ENCODE measurements around the gene FOXA2.

The FOXA2 gene

GRCh38 chr20:22583773-22584521 lies 425 bp downstream of the FOXA2 start:
- DNase-seq (ENCODE audit: low spot score) = no peak

DNA sequence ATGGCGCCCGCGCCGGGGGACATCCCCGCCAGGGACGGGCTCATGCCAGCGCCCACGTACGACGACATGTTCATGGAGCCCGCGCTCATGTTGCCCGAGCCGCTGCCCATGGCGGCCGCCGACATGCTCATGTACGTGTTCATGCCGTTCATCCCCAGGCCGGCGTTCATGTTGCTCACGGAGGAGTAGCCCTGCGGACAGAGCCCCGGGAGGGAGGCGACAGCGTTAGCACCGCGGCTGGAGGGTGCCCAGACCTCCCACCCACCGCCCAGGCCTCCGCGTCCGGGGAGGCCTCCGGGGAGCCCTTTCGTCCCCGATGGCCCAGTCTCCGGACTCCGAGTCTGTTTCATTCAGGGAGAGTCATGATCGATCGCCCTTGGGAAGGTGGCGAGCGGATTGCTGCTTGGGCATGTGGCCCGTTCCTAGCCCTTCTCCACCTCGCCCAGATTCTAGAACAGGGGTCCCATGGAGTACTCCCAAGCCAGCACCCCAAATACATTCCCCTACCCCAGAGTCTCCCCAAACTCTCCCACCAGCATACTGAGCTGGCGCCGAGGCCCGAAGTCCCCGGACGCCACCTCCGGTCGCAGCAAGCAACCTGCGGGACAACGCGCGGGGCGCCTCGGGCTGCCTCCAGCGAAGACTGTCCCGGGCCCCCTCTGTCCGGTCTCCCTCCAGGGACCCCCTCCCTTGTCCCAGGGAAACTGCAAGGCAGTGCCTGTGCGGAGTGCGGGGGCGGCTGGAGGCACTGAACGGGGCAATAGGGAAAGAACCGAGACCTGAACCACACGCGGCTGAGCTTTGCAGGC lies 1.2 kb downstream of the FOXA2 start:
- DNase-seq (ENCODE audit: low spot score) = no peak

DNA sequence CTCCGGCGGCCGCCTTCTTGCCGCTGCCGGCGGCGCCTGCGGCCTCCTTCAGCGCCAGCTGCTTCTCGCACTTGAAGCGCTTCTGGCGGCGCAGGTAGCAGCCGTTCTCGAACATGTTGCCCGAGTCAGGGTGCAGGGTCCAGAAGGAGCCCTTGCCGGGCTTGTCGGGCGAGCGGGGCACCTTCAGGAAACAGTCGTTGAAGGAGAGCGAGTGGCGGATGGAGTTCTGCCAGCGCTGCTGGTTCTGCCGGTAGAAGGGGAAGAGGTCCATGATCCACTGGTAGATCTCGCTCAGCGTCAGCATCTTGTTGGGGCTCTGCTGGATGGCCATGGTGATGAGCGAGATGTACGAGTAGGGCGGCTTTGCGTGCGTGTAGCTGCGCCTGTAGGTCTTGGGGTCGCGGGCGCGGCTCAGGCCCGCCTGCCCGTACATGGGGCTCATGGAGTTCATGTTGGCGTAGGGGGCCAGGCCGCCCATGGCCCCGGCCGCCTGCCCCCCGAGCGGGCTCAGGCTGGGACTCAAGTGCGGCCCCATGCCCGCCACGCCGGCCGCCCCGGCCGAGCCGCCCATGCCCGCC lies 1.9 kb downstream of the FOXA2 start:
- DNase-seq (ENCODE audit: low spot score) = no peak

DNA sequence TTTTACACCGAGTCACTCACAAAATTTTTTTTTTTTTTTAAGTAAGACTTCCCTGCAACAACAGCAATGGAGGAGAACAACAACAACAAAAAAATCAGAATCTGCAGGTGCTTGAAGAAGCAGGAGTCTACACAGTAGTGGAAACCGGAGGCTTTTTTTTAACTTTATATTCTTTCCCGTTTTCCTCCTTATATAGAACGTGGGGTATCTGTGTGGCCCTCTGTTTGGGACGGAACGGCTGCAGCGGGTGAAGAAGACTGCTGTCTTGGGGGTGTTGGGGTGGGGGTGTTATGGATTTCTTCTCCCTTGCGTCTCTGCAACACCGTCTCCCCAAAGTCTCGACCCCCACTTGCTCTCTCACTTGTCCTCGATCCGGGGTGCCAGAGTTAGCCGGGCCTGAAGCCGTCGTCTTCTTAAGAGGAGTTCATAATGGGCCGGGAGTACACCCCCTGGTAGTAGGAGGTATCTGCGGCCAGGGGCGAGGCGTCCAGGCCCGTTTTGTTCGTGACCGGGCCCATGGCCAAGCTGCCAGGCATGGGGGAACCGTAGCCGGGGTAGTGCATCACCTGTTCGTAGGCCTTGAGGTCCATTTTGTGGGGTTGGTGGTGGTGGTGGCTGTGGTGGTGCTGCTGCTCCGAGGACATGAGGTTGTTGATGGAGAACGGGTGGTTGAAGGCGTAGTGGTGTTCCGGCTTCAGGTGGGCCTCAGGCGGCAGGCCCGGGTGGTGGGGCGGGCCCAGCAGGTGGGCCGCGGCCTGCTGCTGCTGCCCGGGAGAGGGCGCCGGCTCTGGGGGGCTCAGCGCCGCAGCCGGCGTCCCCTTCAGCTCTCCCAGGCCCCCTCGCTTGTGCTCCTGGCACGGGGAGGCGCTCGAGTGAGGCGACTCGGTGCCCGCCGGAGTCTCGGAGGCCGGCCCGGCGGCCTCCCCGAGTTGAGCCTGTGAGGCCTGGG lies 2.7 kb downstream of the FOXA2 start:
- DNase-seq (ENCODE audit: low spot score) = no peak

GRCh38 chr20:22579711-22580697 lies 4.4 kb downstream of the FOXA2 start:
- DNase-seq (ENCODE audit: low spot score) = no peak

- no peak for DNase-seq (ENCODE audit: low spot score)
Measured at GRCh38 chr20:22579119-22579427, 5.3 kb downstream of the FOXA2 start.

DNA sequence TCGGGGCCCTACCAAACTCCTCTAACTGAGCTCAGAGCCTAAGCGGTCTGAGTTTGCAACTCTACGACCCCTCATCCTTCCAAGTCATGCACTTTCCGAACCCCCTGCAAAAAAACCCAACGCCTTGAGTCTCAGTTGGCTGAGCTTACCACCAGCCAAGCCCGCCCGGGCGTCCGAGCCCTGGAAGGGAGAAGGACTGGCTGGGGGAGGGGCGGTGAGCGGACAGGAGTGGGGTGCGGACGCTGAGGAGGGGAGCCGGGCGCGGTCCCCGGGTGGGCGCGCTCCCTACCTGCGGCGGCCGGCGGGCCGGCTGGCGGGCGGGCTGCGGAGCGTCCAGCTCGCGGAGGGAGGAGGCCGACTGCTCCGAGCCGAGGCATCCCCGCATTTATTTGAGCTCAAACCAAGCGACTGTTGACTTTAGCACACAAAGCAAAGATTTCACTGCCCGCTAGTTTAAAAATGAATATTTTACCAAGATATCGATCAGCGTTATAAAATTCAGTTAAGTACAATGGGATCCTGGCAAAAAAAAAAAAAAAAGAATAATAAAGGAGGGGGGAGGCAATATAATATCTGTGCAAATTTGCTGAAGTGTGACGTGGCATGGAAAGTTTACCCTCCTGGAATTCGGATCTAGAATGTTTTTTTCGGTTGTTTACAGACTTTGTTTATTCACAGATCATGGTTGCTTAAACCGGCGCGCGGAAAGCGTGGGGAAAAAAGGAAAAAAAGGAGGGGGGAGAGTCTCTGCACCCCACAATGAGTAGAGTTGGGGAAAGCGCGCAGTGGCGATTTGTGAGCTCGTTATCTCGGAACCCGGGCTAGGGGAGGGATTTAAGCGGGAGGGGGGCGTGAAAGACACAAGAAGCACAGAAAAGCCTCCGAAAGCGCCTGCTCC lies 5.9 kb downstream of the FOXA2 start:
- DNase-seq (ENCODE audit: low spot score) = no peak

DNA sequence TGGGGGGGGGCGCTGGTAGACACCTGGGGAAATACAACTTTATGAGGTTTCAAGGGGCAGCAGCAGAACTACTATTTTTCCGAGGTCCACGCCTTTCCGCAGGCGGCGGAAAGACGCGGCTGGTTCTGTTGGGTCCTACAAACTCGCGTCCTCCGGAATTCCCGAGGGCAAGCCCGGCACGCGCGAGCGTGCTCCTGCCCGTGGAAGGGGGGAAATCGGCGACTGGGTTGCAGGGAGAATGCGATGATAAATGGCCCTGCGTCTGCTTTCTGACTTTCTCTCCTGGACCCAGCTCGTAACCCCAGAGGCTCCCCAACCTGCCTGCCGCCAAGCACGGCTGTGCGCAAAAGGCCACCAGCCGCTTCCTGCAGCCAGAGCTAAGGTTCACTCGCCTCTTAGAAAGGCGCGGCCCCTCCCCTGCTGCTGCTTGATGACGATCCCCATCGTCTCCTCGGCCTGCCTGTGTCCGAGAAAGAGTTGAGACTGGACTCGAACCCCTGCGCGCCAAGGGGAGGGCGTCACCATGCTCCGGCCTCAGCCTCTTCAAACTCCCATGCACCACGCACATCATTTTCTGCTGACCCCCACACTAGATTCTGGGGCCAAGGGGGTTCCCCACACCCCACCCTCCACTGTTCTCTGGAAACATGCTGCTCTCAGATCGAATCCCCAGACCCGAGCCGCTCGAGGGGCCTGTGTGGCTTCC lies 6.7 kb downstream of the FOXA2 start:
- DNase-seq (ENCODE audit: low spot score) = no peak

DNA sequence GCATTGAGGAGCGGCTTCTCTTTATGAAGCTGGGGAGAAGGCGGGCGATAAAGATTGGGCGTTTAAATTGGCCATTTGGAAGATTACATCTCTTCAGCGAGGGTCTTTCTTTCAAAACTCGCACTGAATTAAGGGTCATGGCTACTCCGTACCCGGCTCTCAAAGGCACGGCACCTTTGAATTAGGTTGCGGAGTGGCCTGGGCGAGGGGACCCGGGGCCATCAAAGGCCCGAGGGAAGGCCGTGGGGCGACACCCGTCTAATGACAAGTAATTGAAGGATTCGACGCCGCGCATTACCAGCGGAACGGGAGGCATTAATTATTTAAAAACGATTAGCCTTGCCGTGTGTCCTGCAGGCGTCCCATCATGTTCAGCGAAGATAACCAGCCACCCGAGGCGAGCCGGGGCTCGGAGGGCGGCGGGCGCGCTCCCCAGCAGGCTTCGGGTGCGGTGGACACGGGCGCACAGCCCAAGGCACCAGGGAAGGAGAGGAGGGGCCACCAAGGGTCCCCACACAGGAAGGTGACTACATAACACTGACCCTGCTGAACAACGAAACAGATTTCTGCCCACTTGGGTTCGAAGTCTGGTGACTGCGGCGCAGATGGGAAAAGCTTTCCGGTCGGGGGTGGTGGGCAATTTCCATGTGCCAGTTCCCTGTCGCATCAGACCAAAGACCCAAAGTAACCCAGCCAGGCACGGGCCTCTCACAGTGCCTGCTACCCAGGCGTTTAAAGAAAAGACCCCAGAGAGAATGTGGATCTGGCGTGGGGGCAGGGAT lies 7.4 kb downstream of the FOXA2 start:
- no peak for DNase-seq (ENCODE audit: low spot score)

DNA sequence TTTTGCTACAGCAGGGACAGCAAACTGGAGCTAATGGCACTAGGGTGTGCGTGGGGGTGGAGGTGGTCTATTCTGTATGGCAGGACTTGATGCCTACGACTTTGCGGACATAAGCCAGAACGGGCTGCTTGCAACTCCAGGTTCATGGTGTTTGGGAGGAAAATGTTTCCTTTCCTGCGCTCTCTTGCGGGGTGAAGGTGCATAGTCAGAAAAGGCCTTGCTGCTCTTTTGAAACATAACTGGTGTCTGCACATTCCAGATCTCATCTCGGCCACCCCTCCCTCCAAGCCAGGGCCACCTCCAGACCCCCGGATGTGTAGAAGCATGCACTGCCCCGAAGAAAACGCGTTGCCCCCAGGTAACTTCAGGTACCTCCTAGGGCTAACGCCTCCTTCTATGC lies 8.1 kb downstream of the FOXA2 start:
- no peak for DNase-seq (ENCODE audit: low spot score)

- DNase-seq (ENCODE audit: low spot score) = no peak
Measured at GRCh38 chr20:22575737-22576136, 8.6 kb downstream of the FOXA2 start.

GRCh38 chr20:22575087-22575721 lies 9.2 kb downstream of the FOXA2 start:
- no peak for DNase-seq (ENCODE audit: low spot score)

DNA sequence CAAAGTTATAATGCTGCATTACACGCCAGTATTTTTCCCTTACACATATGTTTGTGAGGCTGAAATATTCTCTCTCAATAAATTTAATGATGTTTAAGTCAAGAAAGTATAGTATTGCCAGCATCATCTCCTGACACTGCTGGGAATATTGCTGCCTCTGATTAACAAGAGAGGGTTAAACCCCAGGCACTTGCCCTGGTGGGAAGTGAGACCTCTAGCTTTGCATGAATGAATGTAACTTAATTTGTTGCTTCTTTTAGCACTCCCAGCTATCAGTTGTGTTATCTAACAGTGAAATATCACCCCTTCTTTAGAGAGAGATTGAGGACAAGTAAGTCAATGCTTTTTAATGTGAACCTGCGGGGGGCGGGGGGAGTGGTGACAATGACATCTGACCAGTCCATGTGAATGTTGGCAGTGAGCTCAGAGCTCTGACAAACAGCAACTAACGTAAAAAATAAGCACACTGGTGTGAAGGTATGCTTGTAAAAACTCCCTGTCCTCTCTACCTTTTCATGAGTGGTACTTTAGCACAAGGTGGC lies 9.8 kb downstream of the FOXA2 start:
- no peak for DNase-seq (ENCODE audit: low spot score)

- no peak for DNase-seq (ENCODE audit: low spot score)
Measured at GRCh38 chr20:22572491-22572890, 11.9 kb downstream of the FOXA2 start.

DNA sequence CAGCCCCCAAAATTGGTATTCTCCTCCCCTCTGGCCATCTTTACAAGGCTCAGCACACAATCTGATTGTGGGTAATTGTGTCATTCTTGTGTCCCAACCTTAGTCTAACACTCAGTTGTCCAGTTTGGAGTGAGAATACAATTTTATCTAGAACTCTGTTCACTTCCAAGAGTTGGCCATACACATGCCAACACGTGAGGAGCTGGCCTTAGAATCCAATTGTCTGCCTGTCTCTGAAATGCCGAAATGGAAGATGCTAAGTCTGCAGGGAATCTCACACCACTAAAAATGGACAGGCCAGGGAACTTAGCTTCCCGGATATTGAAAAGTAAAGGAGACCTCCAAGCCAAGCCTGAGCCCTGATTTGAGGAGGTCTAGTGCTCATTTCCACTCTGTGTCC lies 12.3 kb downstream of the FOXA2 start:
- DNase-seq (ENCODE audit: low spot score) = no peak

DNA sequence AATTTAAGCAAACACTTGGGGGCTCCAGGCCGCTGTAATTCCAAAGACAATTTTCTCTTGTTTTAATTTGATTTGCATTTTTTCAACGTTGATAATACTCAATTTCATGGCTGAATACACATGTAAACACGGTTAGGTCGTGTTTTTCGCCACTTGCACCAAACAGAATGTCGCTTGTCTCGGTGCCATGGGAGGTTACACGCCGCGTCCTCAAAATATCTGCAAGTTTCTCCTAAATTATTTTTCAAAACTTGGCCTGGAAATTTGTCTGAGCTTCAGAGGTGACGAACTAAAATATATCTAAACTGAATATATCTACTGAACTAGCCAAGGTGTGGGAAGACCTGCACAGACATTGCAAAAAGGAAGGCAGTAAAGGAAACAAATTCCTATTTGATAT lies 15.0 kb downstream of the FOXA2 start:
- no peak for DNase-seq (ENCODE audit: low spot score)

DNA sequence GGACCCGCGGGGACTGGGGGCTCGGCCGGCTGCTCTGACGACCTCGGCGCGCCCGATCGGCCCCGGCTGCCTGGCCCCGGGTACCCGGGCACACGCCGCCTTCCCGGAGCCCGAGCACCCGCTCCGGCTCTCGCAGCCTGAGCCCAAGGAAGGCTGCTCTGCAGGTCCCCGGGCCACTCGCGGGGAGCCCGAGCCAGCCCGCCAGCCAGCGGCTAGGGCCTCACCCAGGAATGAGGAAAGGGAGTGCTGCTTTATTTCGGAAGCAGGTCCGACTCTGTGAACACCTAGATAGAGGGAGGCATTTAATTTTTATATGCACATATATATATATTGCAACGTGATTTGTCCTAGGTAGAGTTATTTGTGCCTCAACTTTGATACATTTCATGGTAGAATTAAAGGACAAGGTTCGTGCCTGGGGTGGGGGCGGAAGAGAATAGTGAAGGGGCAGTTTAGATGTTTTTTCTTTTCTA lies 15.5 kb downstream of the FOXA2 start:
- DNase-seq (ENCODE audit: low spot score) = no peak

Data from D341Med (cell line).